Measurements from ENCODE around the gene ULK3. TPM values are rescaled to one million over a fixed set of nuclear protein-coding genes. Genes with fewer than 3 reads are reported as not detected.

ULK3 gene
- total and polyA plus RNA-seq, 2 donors (not counting 3 experiments of a cell fraction or from before 2014, with no cell fraction given) = 36.0 to 48.6 TPM

DNA sequence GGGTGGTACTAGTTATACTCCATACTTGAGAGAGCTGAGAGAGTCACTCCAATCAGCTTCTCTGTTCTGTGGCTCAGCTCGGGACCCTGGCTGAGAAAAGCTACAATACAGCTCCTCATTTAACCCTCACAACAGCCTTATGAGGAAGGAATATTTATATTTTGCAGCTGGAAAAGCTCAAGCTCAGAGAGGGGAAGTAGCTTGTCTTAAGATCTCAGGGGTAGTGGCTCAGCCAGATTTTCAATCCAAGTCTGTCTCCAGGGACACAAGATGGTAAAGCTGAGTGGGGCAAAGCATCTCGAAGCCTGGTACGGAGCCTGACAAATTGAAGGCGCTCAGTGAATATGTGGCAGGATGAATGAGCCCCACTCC, 15.4 kb upstream of the ULK3 start:
- H3K79me2 ChIP-seq (ENCODE audit: control insufficient read depth, insufficient read depth, low read length) = peaks cover 11% of the 10 kb centered on the region
- no peaks in the 10 kb centered on the region for H3K9me1 ChIP-seq (replicated peaks; ENCODE audit: control insufficient read depth, extremely low read depth, insufficient read depth, low read length)
- no peak overlapping the region for H3K4me2 ChIP-seq (ENCODE audit: insufficient read depth, low read length)
- no peak overlapping the region for H3K4me3 ChIP-seq (replicated peaks in 1 of 3; ENCODE audit: insufficient read depth in 1 of 3, low read depth in 1 of 3, low read length in 3 of 3)
- ChIA-PET POLR2A (no interaction called here), CTCF (interaction anchor here (0.6 to 3.4 kb wide), 7 partner anchors 9 to 227 kb away, joined by 3 to 13 read pairs (median 3); no protein-coding TSS in a partner anchor)
- H4K20me1 ChIP-seq (replicated peaks; ENCODE audit: control insufficient read depth, extremely low read depth, insufficient read depth, low read length) = no peaks in the 10 kb centered on the region
- no peaks in the 10 kb centered on the region for H3K4me1 ChIP-seq (ENCODE audit: control insufficient read depth, extremely low read depth, insufficient read depth, low read length)
- intact Hi-C loops (cut with micrococcal nuclease) (no loop called here), dilution Hi-C loops (cut with MboI; ENCODE audit: extremely low pct_ligation_motif_present, low sequenced_read_pairs) (no loop called here)
- no peaks in the 10 kb centered on the region for H3K9me3 ChIP-seq (replicated peaks; ENCODE audit: control insufficient read depth, insufficient read depth, low read length)
- H3K9ac ChIP-seq (replicated peaks; ENCODE audit: extremely low read depth, insufficient read depth, low read length) = no peak overlapping the region
- no peak for DNase-seq (ENCODE audit: low read depth, low spot score)
- TF ChIP-seq POLR2AphosphoS5 (IDR thresholded peaks at IDR 0.05; ENCODE audit: insufficient read depth, low read depth, low read length) (no peak), POLR2A (IDR thresholded peaks at IDR 0.05; ENCODE audit: low read depth, low read length) (no peak), GATA2 (IDR thresholded peaks at IDR 0.05; ENCODE audit: insufficient read depth, insufficient read length, low read depth, low read length) (no peak), MYC (IDR thresholded peaks at IDR 0.05; ENCODE audit: low read depth, low read length) (no peak), FOS (IDR thresholded peaks at IDR 0.05; ENCODE audit: borderline replicate concordance, insufficient read depth, low read length) (no peak), EZH2 (IDR thresholded peaks at IDR 0.05; ENCODE audit: borderline replicate concordance, low read depth, low read length, severe bottlenecking) (no peak), JUN (IDR thresholded peaks at IDR 0.05; ENCODE audit: borderline replicate concordance, insufficient read depth, insufficient read length, low read depth) (no peak)
- TF ChIP-seq, protein P1, sequence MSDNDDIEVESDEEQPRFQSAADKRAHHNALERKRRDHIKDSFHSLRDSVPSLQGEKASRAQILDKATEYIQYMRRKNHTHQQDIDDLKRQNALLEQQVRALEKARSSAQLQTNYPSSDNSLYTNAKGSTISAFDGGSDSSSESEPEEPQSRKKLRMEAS (IDR thresholded peaks at IDR 0.05; ENCODE audit: insufficient read depth, insufficient read length) = no peak
- TF ChIP-seq, protein P2, sequence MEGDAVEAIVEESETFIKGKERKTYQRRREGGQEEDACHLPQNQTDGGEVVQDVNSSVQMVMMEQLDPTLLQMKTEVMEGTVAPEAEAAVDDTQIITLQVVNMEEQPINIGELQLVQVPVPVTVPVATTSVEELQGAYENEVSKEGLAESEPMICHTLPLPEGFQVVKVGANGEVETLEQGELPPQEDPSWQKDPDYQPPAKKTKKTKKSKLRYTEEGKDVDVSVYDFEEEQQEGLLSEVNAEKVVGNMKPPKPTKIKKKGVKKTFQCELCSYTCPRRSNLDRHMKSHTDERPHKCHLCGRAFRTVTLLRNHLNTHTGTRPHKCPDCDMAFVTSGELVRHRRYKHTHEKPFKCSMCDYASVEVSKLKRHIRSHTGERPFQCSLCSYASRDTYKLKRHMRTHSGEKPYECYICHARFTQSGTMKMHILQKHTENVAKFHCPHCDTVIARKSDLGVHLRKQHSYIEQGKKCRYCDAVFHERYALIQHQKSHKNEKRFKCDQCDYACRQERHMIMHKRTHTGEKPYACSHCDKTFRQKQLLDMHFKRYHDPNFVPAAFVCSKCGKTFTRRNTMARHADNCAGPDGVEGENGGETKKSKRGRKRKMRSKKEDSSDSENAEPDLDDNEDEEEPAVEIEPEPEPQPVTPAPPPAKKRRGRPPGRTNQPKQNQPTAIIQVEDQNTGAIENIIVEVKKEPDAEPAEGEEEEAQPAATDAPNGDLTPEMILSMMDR (IDR thresholded peaks at IDR 0.05; ENCODE audit: extremely low read depth in 1 of 2, insufficient read depth in 1 of 2, low read depth in 1 of 2, low read length in 2 of 2) = no peak
- no peaks in the 10 kb centered on the region for H3K27me3 ChIP-seq (ENCODE audit: control insufficient read depth in 2 of 2, insufficient read depth in 2 of 2, low read length in 2 of 2)
- H3K36me3 ChIP-seq (ENCODE audit: control insufficient read depth in 2 of 2, extremely low read depth in 1 of 2, insufficient read depth in 2 of 2, low read length in 2 of 2) = peaks cover 0 to 14% of the 10 kb centered on the region in 2 experiments
- FAIRE-seq = no peak
- no TSS peak for BruUV-seq (replicated peaks)
- H3K27ac ChIP-seq (ENCODE audit: insufficient read depth, low read depth, low read length) = no peak overlapping the region
- no peak overlapping the region for H2AFZ ChIP-seq (ENCODE audit: low read depth, low read length)

Measured in endothelial cell of umbilical vein (primary cell).